Dermis blood vessel endothelial cell (primary cell): ENCODE results near the gene APPBP2. TPM values are rescaled to one million over a fixed set of nuclear protein-coding genes. Genes with fewer than 3 reads are reported as not detected.

Source experiments
- DNase-seq: peaks from one replicate; pipeline ENCODE4 v3.0.0; 2010
- total RNA-seq: library from RNA; depleted of rRNA; stranded (reverse); fragments of >200 nt; gene quantifications from 2 replicates; pipeline ENCODE4 v1.2.3, GENCODE V29; 2014

The APPBP2 gene
- total RNA-seq, 1 donor from 2014 or later, result 42.0 TPM

GRCh38 chr17:60393840-60394723 lies 132.0 kb downstream of the APPBP2 start:
- no peak for DNase-seq

Other genes starting within 250 kb of the APPBP2 start
- 53.6 and 85.3 TPM in 2 replicates for gene USP32, start 134.1 kb downstream of the APPBP2 start, total RNA-seq
- not detected in 2 replicates for gene CHCT1, start 103.8 kb downstream of the APPBP2 start, total RNA-seq
- gene PPM1D, start 74.0 kb upstream of the APPBP2 start, total RNA-seq, result 30.6 and 42.5 TPM in 2 replicates
- 27.4 and 28.2 TPM in 2 replicates for gene BCAS3, start 151.6 kb upstream of the APPBP2 start, total RNA-seq